Stimulated activated CD8-positive, alpha-beta memory T cell treated with anti-CD3 and anti-CD28 coated beads, Interleukin-2, amount 100 ng/mL, for 48 hours (primary cell): Measurements from ENCODE around the gene ABCB7.
A peak's percentile ranks its signal among the peaks of the same experiment; 100 is the strongest.
"Not testable (repeated sequence)": the region's sequence is repeated elsewhere in the genome, so short reads cannot be mapped to it uniquely, and the experiment has no call there.

Source experiments
- DNase-seq, 2 donors: peaks; one replicate each; pipeline ENCODE4 v3.0.0-alpha.2; 2020; ENCODE audit warnings: low read depth in 2 of 2

Gene ABCB7

DNA sequence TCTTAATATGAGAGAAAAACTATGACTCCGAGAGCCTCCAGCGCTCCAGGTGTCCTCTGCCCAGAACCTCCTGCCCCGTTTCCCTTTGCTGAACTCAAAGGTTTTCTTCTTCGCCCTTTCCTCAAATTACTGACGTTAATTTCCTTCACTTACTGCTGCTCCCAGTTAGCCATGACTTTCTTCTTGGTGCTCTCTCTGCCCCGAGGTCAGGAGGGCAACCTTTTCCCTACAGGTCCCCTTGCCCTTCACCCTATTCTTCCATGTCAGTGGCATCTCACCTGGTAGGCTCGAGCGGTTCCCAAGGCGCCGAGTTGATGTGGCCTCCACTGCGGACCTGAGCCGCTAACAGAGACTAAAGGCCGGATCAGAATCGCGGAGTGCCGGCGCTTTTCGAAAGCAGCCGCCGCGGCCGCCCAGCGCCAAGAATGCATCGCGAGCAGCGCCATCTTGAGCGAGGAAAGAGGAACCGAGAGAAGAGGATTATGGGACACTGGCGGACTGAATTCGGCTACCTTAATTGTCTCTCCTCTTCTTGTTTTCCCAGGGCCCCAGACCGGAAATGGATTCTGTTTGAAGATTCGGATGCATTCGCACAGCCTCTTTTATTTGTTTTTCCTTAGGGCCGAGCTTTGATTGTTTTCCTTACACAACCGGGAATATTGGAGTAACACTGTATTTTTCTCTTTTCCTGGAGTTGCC lies at the start of gene ABCB7:
TSS of gene ABCB7 (minus strand) at position 457 of the 699 bp plus-strand sequence. CDS start at position 446, 11 bp downstream.
- peak; percentile 22 to 28 for DNase-seq

DNA sequence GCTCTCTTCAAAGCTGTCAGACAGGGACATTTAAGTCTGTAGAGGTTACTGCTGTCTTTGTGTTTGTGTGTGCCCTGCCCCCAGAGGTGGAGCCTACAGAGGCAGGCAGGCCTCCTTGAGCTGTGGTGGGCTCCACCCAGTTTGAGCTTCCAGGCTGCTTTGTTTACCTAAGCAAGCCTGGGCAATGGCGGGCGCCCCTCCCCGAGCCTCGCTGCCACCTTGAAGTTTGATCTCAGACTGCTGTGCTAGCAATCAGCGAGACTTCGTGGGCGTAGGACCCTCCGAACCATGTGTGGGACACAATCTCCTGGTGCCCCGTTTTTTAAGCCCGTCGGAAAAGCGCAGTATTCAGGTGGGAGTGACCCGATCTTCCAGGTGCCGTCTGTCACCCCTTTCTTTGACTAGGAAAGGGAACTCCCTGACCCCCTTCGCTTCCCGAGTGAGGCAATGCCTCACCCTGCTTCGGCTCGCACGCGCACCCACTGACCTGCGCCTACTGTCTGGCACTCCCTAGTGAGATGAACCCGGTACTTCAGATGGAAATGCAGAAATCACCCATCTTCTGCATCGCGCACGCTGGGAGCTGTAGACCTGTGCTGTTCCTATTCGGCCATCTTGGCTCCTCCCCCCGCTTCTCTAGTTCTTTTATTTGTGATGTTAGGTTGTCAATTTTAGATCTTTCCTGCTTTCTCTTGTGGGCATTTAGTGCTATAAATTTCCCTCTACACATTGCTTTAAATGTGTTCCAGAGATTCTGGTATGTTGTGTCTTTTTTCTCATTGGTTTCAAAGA lies 32.5 kb upstream of the ABCB7 start:
- not testable (repeated sequence) for DNase-seq

DNA sequence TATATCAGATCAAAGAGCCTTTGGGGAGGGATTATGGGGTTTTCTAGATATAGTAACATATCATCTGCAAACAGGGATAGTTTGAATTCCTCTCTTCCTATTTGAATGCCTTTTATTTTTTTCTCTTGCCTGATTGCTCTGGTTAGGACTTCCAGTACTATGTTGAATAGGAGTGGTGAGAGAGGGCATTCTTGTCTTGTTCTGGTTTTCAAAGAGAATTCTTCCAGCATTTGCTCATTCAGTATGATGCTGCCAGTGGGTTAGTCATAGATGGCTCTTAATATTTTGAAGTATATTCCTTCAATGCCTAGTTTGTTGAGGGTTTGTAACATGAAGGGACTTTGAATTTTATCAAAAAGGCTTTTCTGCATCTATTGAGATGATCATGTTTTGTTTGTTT lies 25.6 kb upstream of the ABCB7 start:
- DNase-seq = no peak

DNA sequence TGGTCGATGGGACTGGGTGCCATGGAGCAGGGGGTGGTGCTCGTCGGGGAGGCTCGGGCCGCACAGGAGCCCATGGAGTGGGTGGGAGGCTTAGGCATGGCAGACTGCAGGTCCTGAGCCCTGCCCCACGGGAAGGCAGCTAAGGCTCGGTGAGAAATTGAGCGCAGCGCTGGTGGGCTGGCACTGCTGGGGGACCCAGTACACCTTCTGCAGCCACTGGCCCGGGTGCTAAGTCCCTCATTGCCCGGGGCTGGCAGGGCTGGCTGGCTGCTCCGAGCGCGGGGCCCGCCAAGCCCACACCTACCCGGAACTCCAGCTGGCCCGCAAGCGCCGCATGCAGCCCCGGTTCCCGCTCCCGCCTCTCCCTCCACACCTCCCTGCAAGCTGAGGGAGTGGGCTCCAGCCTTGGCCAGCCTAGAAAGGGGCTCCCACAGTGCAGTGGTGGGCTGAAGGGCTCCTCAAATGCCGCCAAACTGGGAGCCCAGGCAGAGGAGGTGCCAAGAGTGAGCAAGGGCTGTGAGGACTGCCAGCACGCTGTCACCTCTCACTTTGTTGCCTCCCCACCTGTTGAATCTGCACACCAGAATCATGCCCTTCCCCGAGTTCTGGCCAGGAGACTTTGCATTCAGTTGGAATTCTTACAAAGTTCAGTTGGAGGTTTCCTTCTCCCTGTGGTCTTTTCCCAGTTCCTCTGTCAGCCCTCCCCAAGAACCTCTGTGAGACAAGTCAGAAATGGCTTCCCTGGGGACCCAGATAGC lies 23.6 kb upstream of the ABCB7 start:
- not testable (repeated sequence) for DNase-seq

DNA sequence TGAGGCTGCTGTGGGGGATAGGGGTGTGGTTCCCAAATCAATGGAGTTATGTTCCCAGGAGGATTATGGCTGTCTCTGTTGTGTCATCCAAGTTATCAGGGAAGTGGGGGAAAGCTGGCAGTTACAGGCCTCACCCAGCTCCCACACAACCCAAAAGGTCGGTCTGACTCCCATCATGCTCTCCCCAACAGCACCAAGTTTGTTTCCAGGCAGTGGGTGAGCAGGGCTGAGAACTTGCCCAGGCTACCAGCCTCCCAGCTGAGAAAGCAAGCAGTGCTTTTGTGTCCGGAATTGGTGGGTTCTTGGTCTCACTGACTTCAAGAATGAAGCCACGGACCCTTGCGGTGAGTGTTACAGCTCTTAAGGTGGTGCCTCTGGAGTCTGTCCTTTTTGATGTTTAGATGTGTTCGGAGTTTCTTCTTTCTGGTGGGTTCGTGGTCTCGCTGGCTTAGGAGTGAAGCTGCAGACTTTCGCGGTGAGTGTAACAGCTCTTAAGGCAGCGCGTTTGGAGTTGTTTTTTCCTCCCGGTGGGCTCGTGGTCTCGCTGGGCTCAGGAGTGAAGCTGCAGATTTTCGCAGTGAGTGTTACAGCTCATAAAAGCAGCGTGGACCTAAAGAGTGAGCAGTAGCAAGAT lies 16.3 kb upstream of the ABCB7 start:
- not testable (repeated sequence) for DNase-seq

DNA sequence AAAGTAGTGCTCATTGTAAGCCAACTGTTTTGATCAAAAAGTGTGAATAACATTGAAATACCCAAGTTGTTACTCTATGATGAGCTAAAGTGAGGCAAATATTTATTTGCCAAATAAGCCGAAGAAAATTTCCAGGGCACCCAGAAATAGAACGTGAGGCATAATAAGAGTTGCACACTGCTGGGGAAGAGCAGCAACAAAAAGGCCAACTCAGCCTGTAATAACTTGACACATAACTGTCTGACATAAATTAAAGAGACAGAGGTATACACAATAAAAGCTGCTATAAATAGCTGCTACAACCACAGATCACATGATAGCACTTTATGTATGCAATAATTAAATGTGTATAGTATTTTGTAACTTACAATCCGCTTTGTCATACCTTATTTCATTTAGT lies 2.0 kb upstream of the ABCB7 start:
- no peak for DNase-seq

DNA sequence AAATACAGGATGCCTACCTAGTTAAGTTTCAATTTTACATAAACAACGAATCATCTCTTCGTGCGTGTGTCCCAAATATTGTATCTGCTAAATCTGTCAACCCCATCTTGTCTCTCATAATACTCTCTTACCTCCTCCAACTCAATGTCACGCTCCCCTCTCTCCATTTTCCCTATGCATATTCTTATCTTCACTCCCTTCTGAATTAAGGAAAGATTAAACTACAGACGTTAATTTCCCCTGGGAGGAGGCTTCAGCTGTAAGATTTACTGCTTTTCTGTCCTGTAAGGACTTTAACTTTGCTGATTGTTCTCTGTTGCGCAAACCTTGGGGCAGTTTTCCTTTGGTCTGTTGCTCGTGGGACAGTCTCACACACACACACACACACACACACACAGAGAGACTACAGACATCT lies 455 bp upstream of the ABCB7 start:
- no peak for DNase-seq

DNA sequence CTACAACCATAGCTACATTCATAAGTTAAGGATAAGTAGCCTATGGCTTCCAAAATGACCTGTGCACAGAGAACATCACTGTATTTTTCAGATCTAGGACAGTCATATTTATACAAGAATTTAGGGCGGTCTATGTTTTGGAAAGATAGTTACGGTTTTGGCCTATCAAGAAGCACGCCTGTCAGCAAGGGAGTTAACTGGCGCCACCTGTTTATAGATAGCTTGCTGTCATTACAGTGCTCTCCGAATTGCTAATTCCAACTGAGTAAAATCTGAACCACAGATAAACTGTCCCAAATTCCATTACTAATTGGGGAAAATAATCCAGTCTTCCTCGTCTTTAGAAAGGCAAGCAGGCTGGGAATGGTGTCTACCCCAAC lies 646 bp downstream of the ABCB7 start:
- no peak for DNase-seq

DNA sequence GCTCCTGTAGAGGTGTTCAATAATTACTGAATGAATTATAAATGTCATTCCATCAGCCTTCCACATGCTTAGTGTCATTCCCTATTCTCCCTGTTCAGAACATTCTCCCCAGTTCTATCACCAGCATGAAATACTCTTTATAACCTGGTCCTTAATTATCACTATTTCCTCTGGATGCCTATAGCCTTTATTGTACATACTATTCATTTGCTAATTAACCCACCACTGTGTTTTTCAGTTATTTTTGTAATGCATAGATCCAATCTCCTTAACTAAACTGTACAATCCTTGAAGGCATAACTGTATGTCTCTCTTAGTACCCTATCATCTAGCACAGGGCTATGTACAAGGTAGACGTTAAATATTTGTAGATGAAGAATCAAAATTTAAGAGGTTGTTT lies 1.2 kb downstream of the ABCB7 start:
- no peak for DNase-seq

DNA sequence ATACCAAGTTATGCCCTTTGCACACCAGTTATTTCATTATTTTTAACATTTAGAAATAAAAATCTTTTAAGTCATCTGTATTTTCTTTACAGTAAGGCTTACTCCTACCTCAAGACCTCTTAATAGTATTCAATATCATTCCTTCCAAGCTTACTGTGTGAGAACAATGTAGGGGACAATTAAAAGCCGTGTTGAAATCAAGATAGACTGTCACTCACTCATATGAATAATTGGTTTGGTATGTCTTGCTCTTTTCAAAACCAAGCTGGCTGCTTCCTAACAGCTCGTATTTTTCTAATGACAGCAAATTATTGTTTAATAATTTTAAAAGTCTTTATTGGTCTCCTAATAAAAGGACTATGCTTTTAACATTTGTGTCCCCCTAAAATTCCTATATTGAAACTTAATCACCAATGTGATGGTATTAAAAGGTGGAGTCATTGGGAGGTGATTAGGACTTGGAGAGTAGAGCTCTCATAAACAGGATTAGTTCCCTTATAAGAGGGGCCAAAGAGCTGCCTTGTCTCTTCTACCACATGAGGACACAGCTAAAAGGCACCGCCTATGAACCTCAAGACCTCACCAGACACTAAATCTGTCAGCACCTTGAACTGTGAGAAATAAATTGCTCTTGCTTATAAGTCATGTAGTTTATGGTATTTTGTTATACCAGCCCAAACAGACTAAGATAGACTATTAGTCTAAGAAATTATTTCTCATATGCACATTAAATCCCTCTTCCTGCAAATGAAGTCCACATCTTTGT lies 4.1 kb downstream of the ABCB7 start:
- DNase-seq = no peak

DNA sequence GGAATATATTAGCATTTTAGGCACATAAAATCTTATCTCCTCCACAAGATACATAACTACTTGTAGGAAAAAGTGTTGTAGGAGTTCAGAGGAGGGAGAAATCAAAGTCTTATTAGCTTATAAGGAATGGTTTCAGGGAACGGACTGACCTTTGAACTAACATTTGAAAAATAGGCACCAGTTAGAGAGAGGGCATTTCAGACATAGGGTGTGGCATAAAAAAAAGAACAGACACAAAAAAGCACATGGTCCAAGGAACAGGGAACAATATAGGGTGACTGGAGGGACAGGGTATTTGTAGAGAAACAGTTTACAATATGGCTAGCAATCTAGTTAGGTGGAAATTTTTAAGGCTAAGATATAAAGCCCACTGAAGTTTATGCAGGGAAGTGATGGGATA lies 6.4 kb downstream of the ABCB7 start:
- no peak for DNase-seq

DNA sequence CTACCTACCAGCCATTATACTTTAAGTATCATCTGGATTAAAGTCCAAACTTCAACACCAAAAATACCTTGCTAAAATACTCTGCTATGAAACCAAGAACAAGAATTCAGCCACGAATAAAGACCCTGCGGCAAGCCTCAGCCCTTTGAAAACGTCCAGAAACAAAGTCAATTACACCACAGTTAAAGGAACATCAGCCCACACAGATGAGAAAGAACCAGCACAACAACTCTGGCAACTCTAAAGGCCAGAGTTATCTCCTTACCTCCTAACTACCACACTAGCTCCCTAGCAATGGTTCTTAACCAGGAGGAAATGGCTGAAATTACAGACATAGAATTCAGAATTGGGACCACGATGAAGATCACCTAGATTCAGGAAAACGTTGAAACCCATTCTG lies 23.4 kb downstream of the ABCB7 start:
- no peak for DNase-seq

DNA sequence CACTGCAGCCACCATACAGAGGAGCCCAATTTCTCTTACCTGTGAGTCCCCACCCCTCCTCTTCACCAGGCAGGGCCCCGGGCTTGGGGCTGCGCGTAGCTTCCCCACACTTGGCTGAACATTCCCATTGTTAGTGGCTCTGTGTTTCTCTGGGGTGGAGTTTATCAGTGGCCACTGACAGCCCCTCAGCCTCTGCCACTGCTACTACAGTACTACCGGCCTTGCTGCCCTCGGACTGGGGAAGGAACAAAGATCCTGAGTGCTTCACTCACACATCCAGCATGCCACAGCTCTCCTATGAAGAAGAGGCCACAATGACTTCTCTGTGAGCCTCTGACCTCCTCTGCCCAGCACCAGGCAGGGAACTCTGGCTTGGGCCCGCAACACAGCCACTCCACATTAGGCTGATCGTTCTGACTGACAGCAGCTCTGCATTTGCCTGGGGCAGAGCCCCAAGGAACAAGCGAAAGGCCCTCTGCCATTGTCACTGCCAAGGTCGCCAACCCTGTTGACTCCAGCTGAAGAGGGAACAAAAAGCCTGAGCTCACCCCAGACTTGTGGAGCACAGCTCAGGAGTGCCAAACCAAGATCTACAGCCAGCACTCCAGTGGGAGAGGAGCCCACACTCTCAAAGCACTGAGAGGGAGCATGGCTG lies 24.0 kb downstream of the ABCB7 start:
- no peak for DNase-seq

DNA sequence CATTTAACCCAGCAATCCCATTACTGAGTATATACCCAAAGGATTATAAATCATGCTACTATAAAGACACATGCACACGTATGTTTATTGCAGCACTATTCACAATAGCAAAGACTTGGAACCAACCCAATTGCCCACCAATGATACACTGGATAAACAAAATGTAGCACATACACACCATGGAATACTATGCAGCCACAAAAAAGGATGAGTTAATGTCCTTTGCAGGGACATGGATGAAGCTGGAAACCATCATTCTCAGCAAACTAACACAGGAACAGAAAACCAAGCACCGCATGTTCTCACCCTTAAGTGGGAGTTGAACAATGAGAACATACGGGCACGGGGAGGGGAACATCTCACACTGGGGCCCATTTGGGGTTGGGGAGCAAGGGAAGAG lies 27.0 kb downstream of the ABCB7 start:
- not testable (repeated sequence) for DNase-seq

DNA sequence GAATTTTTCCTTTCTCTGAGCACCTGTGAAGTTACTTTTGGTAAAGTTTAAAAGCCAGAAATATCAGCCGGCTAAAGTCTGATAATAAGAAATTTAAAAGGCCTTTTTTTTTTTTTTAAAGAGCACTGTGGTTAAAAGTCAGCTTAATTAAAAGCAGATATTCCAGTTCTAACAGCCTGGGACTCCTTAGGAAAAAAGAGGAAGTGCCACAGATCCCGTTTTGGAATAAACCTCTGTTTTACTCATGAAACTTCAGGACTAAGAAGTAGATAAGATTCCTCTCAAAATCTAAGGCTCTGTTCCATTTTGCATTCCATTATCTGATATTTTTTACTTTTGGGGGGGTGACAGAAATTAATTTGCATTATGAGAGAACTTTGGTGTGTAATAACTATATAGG lies 37.8 kb downstream of the ABCB7 start:
- no peak for DNase-seq

DNA sequence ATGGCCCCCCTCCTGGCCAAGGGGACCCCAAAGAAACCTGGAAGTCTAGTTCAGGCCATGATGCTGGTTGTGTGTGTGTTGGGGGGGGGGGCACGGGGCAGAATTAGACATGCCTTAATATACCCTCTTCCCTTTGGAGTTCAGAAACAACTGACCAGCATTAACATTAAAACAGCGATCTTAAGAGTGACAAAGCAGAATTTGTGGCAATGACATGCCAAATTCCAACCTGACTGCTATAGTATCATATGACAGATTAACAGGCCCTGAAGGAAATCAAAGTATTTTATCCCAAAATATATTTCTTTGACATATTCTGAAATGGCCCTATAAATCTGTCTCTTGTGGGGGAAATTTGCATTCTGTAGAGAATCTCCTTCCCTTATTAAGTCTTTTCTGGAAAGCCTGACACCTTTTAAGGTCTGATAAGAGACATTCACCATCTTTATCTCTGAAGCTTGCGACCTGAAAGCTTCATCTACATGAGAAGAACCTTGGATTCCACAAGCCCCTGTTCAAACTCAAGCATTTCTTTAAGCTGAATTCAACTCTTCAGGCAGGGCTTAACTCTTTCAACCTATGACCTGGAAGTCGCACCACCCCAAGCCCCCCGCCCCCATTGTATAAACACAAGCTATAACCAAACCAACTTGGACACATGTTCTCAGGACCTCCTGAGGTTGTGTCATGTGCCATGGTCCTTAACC lies 40.2 kb downstream of the ABCB7 start:
- no peak for DNase-seq

DNA sequence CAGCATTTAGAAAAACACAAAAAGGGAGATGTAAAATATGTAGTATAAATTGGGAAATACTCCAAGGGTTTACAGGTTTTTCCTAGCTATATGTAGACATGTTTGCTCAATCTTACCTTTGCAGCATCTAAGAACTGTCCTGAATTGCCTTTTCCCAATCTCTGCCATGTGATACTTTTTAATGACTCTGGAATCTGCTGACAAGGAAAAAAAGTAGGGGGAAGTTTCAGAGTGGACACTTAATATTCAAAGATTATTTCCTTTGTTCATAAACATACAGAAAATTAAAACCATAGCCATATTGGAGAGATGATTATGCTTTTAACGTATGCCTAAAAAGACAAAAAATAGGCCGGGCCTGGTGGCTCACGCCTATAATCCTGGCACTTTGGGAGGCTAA lies 41.4 kb downstream of the ABCB7 start:
- no peak for DNase-seq

DNA sequence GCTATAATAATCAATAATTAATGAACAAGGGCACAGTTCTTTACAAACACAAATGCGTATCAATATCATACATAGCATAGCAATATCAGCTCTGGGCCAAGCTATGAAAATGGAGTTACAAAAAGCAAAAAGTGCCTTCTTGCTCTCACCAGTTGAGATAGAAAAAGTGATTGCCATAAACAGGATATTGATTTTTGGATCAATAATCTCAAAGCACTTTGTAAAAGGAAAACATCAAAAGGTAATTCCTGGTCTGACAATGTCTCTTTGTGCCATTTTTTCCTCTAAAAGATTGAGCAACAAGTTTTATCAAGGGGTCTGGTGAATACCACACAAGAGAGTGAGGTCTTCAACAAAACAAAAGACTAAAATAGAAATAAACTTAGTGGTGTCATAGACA lies 42.4 kb downstream of the ABCB7 start:
- no peak for DNase-seq

DNA sequence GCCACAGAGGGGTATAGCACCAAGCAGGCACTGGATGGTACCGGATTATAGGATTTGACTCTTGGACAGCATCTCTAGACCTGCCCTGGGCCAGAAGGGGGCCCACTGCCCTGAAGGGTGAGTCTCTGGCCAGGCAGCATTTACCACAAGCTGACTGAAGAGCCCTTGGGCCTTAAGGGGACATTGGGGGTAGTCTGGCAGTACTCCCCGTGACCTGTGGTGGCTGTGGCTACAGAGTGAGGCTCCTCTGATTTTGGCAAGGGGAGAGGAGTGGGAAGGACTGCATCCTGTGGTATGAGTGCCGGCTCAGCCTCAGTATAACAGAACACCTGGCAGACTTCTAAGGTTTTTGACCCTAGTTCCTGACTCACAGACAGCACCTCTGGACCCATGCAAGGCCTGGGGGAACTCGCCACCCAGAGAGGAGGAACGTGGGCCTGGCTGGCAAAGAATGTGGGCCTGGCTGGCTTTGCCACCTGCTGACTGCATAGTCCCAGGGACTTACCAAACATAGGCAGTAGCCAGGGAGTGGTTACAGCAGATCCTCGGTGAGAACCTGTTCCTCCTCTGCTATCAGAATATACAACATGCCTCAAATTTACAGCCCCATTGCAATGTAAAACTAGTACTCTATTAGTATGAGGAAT lies 48.1 kb downstream of the ABCB7 start:
- no peak for DNase-seq

DNA sequence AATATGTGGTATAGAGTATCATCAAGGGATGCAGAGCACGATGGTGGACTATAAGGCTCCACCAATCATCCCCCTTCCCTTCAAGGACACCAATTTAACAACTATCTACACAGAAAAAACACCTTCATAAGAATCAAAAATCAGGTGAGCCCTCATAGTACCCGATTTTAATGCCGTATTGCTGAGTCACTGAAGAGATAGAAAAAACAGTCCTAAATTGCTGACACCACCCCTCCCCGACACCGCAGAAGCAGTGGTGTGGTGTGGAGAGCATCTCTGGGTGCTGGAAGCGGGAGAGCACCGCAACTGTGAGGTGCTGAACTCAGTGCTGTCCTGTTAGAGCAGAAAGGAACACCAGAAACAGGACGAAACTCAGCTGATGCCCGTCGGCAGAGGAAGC lies 49.3 kb downstream of the ABCB7 start:
- no peak for DNase-seq
